ENCODE data around the gene NPAS1. TPM values are rescaled to one million over a fixed set of nuclear protein-coding genes. Genes with fewer than 3 reads are reported as not detected.

Gene NPAS1
- total RNA-seq, 2 experiments from 2014 or later: 3.4 to 8.4 TPM

DNA sequence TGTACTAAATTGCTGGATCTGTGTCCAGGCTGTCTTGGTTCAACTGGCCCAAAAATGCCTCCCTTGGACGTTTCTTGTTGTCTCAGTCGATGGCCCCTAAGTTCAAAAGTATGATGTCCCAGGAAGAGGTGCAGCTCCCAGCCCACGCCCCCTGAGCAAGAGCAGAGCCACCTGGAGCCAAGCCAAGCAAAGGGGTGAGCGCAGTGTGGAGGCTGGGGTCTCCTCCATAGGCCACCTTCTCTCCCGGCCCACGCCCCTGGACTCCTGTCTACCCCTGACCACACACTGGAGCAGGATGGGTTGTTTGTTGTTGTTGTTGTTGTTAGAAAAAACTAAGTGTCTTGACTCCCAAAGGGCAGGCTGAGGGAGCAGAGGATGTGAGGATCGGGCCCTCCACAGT, 26.0 kb upstream of the NPAS1 start:
- H2AFZ ChIP-seq (ENCODE audit: low read length): no peak overlapping the region
- H3K9me2 ChIP-seq (ENCODE audit: insufficient read depth, low read length): no peaks in the 10 kb centered on the region
- TF ChIP-seq, protein P1, sequence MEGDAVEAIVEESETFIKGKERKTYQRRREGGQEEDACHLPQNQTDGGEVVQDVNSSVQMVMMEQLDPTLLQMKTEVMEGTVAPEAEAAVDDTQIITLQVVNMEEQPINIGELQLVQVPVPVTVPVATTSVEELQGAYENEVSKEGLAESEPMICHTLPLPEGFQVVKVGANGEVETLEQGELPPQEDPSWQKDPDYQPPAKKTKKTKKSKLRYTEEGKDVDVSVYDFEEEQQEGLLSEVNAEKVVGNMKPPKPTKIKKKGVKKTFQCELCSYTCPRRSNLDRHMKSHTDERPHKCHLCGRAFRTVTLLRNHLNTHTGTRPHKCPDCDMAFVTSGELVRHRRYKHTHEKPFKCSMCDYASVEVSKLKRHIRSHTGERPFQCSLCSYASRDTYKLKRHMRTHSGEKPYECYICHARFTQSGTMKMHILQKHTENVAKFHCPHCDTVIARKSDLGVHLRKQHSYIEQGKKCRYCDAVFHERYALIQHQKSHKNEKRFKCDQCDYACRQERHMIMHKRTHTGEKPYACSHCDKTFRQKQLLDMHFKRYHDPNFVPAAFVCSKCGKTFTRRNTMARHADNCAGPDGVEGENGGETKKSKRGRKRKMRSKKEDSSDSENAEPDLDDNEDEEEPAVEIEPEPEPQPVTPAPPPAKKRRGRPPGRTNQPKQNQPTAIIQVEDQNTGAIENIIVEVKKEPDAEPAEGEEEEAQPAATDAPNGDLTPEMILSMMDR (conservative IDR thresholded peaks at IDR 0.05; ENCODE audit: low read length): no peak
- ChIA-PET CTCF (ENCODE audit: unreplicated experiment) (no interaction called here), POLR2A (no interaction called here)
- no peak overlapping the region for H3K27ac ChIP-seq (ENCODE audit: low read depth, low read length, poor library complexity, severe bottlenecking)
- intact Hi-C loops (cut with micrococcal nuclease; ENCODE audit: unreplicated experiment): loop anchor here (2.0 to 5.0 kb wide), 2 partner anchors 37 to 236 kb away; no protein-coding TSS in a partner anchor
- H3K36me3 ChIP-seq (ENCODE audit: insufficient read depth, low read length): peaks cover 61% of the 10 kb centered on the region
- no TSS peak for BruUV-seq (replicated peaks)
- DNase-seq (ENCODE audit: low spot score): no peak
- no peak overlapping the region for H3K4me3 ChIP-seq (ENCODE audit: low read depth, low read length, poor library complexity, severe bottlenecking)
- no peaks in the 10 kb centered on the region for H3K79me2 ChIP-seq (ENCODE audit: insufficient read depth, low read depth, low read length)
- H3K4me1 ChIP-seq (ENCODE audit: insufficient read depth, low read length, poor library complexity, severe bottlenecking): peaks cover 14% of the 10 kb centered on the region
- H4K20me1 ChIP-seq (ENCODE audit: insufficient read depth, low read length): no peaks in the 10 kb centered on the region
- no peaks in the 10 kb centered on the region for H3K9me3 ChIP-seq (ENCODE audit: low read length)
- H3K4me2 ChIP-seq (ENCODE audit: low read length): no peak overlapping the region

DNA sequence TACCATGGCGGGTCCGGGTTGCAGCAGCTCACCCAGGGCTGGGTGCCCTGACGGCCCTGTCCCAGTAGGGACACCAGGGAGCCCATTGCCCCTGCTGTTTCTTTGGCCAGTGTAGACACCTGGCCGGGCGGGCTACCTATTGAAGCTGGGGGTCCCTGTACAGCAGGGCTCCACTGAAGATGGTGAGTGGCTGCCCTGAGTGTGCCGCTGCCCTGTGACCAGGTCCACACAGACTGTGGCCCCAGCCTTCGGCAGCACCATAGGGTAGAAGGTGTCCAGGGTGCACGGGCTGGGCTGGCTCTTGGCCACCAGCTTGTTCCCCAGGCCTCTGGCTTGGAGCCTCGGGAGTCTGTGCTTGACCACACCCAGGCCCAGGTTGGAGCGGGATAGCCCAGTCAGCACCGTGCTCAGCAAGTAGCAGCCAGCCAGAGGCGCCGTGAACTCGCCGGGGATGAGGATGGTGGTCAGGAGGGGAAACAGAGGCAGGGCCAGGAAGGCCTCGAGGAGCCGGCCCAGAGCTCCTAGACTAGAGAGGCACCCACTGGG, 25.4 kb upstream of the NPAS1 start:
- Histone ChIP-seq H3K79me2 (ENCODE audit: insufficient read depth, low read depth, low read length) (no peaks in the 10 kb centered on the region), H3K36me3 (ENCODE audit: insufficient read depth, low read length) (peaks cover 63% of the 10 kb centered on the region), H3K4me1 (ENCODE audit: insufficient read depth, low read length, poor library complexity, severe bottlenecking) (peaks cover 14% of the 10 kb centered on the region), H3K9me2 (ENCODE audit: insufficient read depth, low read length) (no peaks in the 10 kb centered on the region), H3K4me2 (ENCODE audit: low read length) (no peak overlapping the region), H2AFZ (ENCODE audit: low read length) (no peak overlapping the region), H3K9me3 (ENCODE audit: low read length) (no peaks in the 10 kb centered on the region), H3K27ac (ENCODE audit: low read depth, low read length, poor library complexity, severe bottlenecking) (no peak overlapping the region), H4K20me1 (ENCODE audit: insufficient read depth, low read length) (no peaks in the 10 kb centered on the region), H3K4me3 (ENCODE audit: low read depth, low read length, poor library complexity, severe bottlenecking) (no peak overlapping the region)
- no peak for DNase-seq (ENCODE audit: low spot score)
- BruUV-seq (replicated peaks): no TSS peak
- TF ChIP-seq, protein P1 (conservative IDR thresholded peaks at IDR 0.05; ENCODE audit: low read length): no peak
- TF ChIP-seq EZH2phosphoT487 (IDR thresholded peaks at IDR 0.05; ENCODE audit: borderline replicate concordance, low read depth, low read length): no peak
- CTCF ChIA-PET (ENCODE audit: unreplicated experiment): no interaction called here
- POLR2A ChIA-PET: no interaction called here
- intact Hi-C loops (cut with micrococcal nuclease; ENCODE audit: unreplicated experiment): loop anchor here (2.0 to 5.0 kb wide), 2 partner anchors 37 to 237 kb away; no protein-coding TSS in a partner anchor

DNA sequence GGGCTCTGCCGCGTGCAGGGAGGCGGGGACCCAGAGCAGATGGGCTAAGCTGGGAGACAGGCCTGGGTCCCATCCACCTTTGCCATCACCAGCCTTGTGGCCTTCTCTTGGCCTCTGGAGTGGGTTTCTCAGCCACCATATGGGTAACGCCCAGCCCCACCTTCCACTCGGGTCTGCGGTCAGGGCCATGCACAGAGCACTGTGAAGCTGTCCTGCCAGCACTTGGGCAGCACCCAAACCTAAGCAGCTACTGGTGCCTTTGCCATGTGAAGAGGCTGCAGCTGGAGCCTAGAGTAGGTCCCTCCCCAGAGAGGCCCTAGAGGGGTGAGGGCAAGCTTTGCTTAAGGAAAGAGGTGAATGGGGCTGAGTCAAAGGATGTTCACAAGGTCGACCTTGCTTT, 24.1 kb upstream of the NPAS1 start:
- Histone ChIP-seq H3K9me2 (ENCODE audit: insufficient read depth, low read length) (no peaks in the 10 kb centered on the region), H3K4me1 (ENCODE audit: insufficient read depth, low read length, poor library complexity, severe bottlenecking) (peaks cover 13% of the 10 kb centered on the region), H3K36me3 (ENCODE audit: insufficient read depth, low read length) (peaks cover 63% of the 10 kb centered on the region), H3K4me3 (ENCODE audit: low read depth, low read length, poor library complexity, severe bottlenecking) (no peak overlapping the region), H3K79me2 (ENCODE audit: insufficient read depth, low read depth, low read length) (no peaks in the 10 kb centered on the region), H3K9me3 (ENCODE audit: low read length) (no peaks in the 10 kb centered on the region), H2AFZ (ENCODE audit: low read length) (no peak overlapping the region), H4K20me1 (ENCODE audit: insufficient read depth, low read length) (no peaks in the 10 kb centered on the region), H3K27ac (ENCODE audit: low read depth, low read length, poor library complexity, severe bottlenecking) (no peak overlapping the region), H3K4me2 (ENCODE audit: low read length) (no peak overlapping the region)
- POLR2A ChIA-PET: no interaction called here
- TF ChIP-seq, protein P1 (conservative IDR thresholded peaks at IDR 0.05; ENCODE audit: low read length): no peak
- no peak for TF ChIP-seq EZH2phosphoT487 (IDR thresholded peaks at IDR 0.05; ENCODE audit: borderline replicate concordance, low read depth, low read length)
- no TSS peak for BruUV-seq (replicated peaks)
- DNase-seq (ENCODE audit: low spot score): no peak
- intact Hi-C loops (cut with micrococcal nuclease; ENCODE audit: unreplicated experiment): loop anchor here (2.0 kb wide), 1 partner anchor 35 kb away; no protein-coding TSS in a partner anchor
- CTCF ChIA-PET (ENCODE audit: unreplicated experiment): no interaction called here

Data from OCI-LY7 (cell line).